Hepatocyte (in vitro differentiated cells): ENCODE results near the gene ADORA2A.

Source experiments
- EZH2 ChIP-seq: fragments of 200-600 bp; sonication (generic); IDR thresholded peaks from 2 replicates; pipeline ENCODE4 v1.6.1; 2016; ENCODE audit warnings: antibody characterized with exemption, mild to moderate bottlenecking, borderline replicate concordance
- EZH2phosphoT487 ChIP-seq: fragments of 200-600 bp; sonication (generic); IDR thresholded peaks from one replicate; pipeline ENCODE4 v1.6.1; 2018; ENCODE audit warnings: antibody characterized with exemption, mild to moderate bottlenecking, low read depth, moderate library complexity; ENCODE audit not compliant: unreplicated experiment, severe bottlenecking
- TF ChIP-seq, protein P1 (sequence below): fragments of 200-600 bp; sonication (generic); IDR thresholded peaks from 2 replicates; pipeline ENCODE4 v1.5.1; 2016; ENCODE audit warnings: antibody characterized with exemption, mild to moderate bottlenecking; ENCODE audit not compliant: poor library complexity

DNA sequence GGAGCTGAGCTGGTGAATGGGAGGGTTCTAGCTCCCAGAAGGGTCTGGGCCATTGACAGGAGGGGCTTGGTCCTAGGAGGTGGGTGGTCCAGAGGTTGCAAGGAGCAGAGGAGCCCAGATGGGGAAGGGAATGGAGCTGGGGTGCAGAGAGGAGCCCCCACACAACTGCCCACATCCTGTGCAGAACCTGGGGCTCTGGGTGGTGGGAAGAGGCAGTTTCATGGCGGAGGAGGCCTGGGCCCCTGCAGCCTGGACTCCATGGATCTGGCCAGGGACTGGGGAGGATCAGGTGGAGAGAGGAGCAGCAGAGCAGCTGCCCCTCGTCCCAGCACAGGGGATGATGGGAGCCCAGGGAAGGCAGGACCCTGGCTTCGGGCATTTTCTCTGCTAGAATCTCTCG lies 963 bp upstream of the ADORA2A start:
- TF ChIP-seq EZH2 (no peak), EZH2phosphoT487 (no peak)
- TF ChIP-seq, protein P1, sequence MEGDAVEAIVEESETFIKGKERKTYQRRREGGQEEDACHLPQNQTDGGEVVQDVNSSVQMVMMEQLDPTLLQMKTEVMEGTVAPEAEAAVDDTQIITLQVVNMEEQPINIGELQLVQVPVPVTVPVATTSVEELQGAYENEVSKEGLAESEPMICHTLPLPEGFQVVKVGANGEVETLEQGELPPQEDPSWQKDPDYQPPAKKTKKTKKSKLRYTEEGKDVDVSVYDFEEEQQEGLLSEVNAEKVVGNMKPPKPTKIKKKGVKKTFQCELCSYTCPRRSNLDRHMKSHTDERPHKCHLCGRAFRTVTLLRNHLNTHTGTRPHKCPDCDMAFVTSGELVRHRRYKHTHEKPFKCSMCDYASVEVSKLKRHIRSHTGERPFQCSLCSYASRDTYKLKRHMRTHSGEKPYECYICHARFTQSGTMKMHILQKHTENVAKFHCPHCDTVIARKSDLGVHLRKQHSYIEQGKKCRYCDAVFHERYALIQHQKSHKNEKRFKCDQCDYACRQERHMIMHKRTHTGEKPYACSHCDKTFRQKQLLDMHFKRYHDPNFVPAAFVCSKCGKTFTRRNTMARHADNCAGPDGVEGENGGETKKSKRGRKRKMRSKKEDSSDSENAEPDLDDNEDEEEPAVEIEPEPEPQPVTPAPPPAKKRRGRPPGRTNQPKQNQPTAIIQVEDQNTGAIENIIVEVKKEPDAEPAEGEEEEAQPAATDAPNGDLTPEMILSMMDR, result no peak
